WERI-Rb-1 (cell line): ENCODE measurements around the gene PPP1R3A.

Source experiments
- DNase-seq: peaks from one replicate; pipeline ENCODE4 v3.0.0-alpha.2; 2020
- H3K27ac ChIP-seq: fragments of 250-450 bp; sonication (Bioruptor Pico); 2 replicates; pipeline ENCODE4 v1.5.1; 2020; ENCODE audit warnings: mild to moderate bottlenecking, moderate library complexity
- H3K27me3 ChIP-seq: fragments of 250-450 bp; sonication (Bioruptor Pico); 2 replicates; pipeline ENCODE4 v1.5.1; 2021; ENCODE audit warnings: mild to moderate bottlenecking, low read depth, moderate library complexity; ENCODE audit not compliant: insufficient read depth, severe bottlenecking
- H3K36me3 ChIP-seq: fragments of 250-450 bp; sonication (Bioruptor Pico); 2 replicates; pipeline ENCODE4 v1.5.1; 2020; ENCODE audit warnings: mild to moderate bottlenecking, moderate library complexity
- H3K4me3 ChIP-seq: 2 replicates; pipeline ENCODE4 v1.5.1; 2011; ENCODE audit warnings: low read depth, mild to moderate bottlenecking, control low read depth, low read length
- H3K9me3 ChIP-seq: fragments of 250-450 bp; sonication (Bioruptor Pico); 2 replicates; pipeline ENCODE4 v1.5.1; 2021; ENCODE audit warnings: mild to moderate bottlenecking, moderate library complexity; ENCODE audit not compliant: severe bottlenecking
- CTCF ChIP-seq: IDR thresholded peaks from 2 replicates; pipeline ENCODE4 v1.5.1; 2011; ENCODE audit warnings: low read depth, mild to moderate bottlenecking, control low read depth, inconsistent platforms, low read length

PPP1R3A gene

GRCh38 chr7:113918946-113919345, at the start of gene PPP1R3A:
Gene PPP1R3A, minus strand, starts transcription at chr7:113919009. Its CDS starts 13 bp downstream, at chr7:113918996.
- no peaks in the 10 kb centered on the region for H3K36me3 ChIP-seq
- no peak within 1 kb of the TSS for H3K4me3 ChIP-seq
- no peak within 1 kb of the TSS for H3K27ac ChIP-seq
- DNase-seq, result no peak
- no peaks in the 10 kb centered on the region for H3K9me3 ChIP-seq
- H3K27me3 ChIP-seq, result no peaks in the 10 kb centered on the region
- TF ChIP-seq CTCF, result no peak

GRCh38 chr7:113963356-113963755, 44.5 kb upstream of the PPP1R3A start:
- no peak overlapping the region for H3K4me3 ChIP-seq
- H3K36me3 ChIP-seq, result no peaks in the 10 kb centered on the region
- no peak for DNase-seq
- H3K9me3 ChIP-seq, result no peaks in the 10 kb centered on the region
- no peak for TF ChIP-seq CTCF
- H3K27me3 ChIP-seq, result no peaks in the 10 kb centered on the region
- H3K27ac ChIP-seq, result no peak overlapping the region

GRCh38 chr7:113959910-113960309, 41.1 kb upstream of the PPP1R3A start:
- no peak overlapping the region for H3K4me3 ChIP-seq
- no peaks in the 10 kb centered on the region for H3K9me3 ChIP-seq
- no peaks in the 10 kb centered on the region for H3K27me3 ChIP-seq
- no peaks in the 10 kb centered on the region for H3K36me3 ChIP-seq
- no peak overlapping the region for H3K27ac ChIP-seq
- no peak for TF ChIP-seq CTCF
- no peak for DNase-seq

GRCh38 chr7:113955157-113955556, 36.3 kb upstream of the PPP1R3A start:
- no peak for TF ChIP-seq CTCF
- no peaks in the 10 kb centered on the region for H3K27me3 ChIP-seq
- H3K36me3 ChIP-seq, result no peaks in the 10 kb centered on the region
- no peaks in the 10 kb centered on the region for H3K9me3 ChIP-seq
- H3K4me3 ChIP-seq, result no peak overlapping the region
- H3K27ac ChIP-seq, result no peak overlapping the region
- no peak for DNase-seq

- DNase-seq, result no peak
- Histone ChIP-seq H3K27me3 (no peaks in the 10 kb centered on the region), H3K9me3 (no peaks in the 10 kb centered on the region), H3K4me3 (no peak overlapping the region), H3K36me3 (no peaks in the 10 kb centered on the region), H3K27ac (no peak overlapping the region)
- TF ChIP-seq CTCF, result no peak
These were observed 34.7 kb upstream of the PPP1R3A start for GRCh38 chr7:113953553-113953952.
